Measurements from ENCODE around the gene DHTKD1.
"Not testable (repeated sequence)": the region's sequence is repeated elsewhere in the genome, so short reads cannot be mapped to it uniquely, and the experiment has no call there.

DHTKD1 gene

GRCh38 chr10:12140038-12140437 is 71.3 kb downstream of the DHTKD1 start:
- no peak for DNase-seq (ENCODE audit: low read depth, low spot score)

- no peak for DNase-seq (ENCODE audit: low read depth, low spot score)
Observed at GRCh38 chr10:12144538-12144937, 75.8 kb downstream of the DHTKD1 start.

GRCh38 chr10:12150163-12150562 is 81.4 kb downstream of the DHTKD1 start:
- DNase-seq (ENCODE audit: low read depth, low spot score): no peak

GRCh38 chr10:12154516-12154915 is 85.8 kb downstream of the DHTKD1 start:
- no peak for DNase-seq (ENCODE audit: low read depth, low spot score)

GRCh38 chr10:12156367-12157123 is 87.8 kb downstream of the DHTKD1 start:
- no peak for DNase-seq (ENCODE audit: low read depth, low spot score)

GRCh38 chr10:12158111-12158510 is 89.4 kb downstream of the DHTKD1 start:
- DNase-seq (ENCODE audit: low read depth, low spot score): no peak

GRCh38 chr10:12160664-12161063 is 91.9 kb downstream of the DHTKD1 start:
- DNase-seq (ENCODE audit: low read depth, low spot score): no peak

GRCh38 chr10:12162927-12163326 is 94.2 kb downstream of the DHTKD1 start:
- no peak for DNase-seq (ENCODE audit: low read depth, low spot score)

- DNase-seq (ENCODE audit: low read depth, low spot score): no peak
Observed at GRCh38 chr10:12164085-12164484, 95.3 kb downstream of the DHTKD1 start.

- no peak for DNase-seq (ENCODE audit: low read depth, low spot score)
Observed at GRCh38 chr10:12165036-12165435, 96.3 kb downstream of the DHTKD1 start.

- DNase-seq (ENCODE audit: low read depth, low spot score): no peak
Observed at GRCh38 chr10:12165999-12166775, 97.4 kb downstream of the DHTKD1 start.

- DNase-seq (ENCODE audit: low read depth, low spot score): not testable (repeated sequence)
Observed at GRCh38 chr10:12171512-12171911, 102.8 kb downstream of the DHTKD1 start.

All from brain pericyte (primary cell).